Measurements from ENCODE around the gene CMTM7.
"Not testable (repeated sequence)": the region's sequence is repeated elsewhere in the genome, so short reads cannot be mapped to it uniquely, and the experiment has no call there.

Gene CMTM7

DNA sequence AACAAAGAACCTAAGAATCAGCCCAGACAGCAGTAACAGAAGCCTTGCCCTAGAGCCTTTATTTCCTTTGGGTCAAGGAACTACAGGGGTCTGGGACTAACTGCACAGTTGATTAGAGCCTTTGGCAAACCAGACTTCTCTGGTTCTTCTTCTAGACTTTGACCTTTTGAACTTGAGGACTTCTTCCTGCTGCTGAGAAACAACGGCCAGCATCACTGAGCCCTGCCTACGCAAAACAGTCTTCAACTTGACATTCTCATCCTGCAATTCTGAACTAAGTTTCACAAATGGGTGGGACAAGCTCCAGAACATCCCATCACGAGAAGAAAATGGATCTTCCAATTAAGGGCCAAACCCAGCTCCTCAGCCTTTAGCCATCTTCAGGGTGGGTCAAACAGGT is 79.6 kb downstream of the CMTM7 start:
- no peak overlapping the region for H3K4me3 ChIP-seq (ENCODE audit: low read length)
- DNase-seq (ENCODE audit: low read depth), result no peak
- TF ChIP-seq, protein P1, sequence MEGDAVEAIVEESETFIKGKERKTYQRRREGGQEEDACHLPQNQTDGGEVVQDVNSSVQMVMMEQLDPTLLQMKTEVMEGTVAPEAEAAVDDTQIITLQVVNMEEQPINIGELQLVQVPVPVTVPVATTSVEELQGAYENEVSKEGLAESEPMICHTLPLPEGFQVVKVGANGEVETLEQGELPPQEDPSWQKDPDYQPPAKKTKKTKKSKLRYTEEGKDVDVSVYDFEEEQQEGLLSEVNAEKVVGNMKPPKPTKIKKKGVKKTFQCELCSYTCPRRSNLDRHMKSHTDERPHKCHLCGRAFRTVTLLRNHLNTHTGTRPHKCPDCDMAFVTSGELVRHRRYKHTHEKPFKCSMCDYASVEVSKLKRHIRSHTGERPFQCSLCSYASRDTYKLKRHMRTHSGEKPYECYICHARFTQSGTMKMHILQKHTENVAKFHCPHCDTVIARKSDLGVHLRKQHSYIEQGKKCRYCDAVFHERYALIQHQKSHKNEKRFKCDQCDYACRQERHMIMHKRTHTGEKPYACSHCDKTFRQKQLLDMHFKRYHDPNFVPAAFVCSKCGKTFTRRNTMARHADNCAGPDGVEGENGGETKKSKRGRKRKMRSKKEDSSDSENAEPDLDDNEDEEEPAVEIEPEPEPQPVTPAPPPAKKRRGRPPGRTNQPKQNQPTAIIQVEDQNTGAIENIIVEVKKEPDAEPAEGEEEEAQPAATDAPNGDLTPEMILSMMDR (IDR thresholded peaks at IDR 0.05; ENCODE audit: insufficient read depth, low read depth, low read length, missing control alignments), result no peak

DNA sequence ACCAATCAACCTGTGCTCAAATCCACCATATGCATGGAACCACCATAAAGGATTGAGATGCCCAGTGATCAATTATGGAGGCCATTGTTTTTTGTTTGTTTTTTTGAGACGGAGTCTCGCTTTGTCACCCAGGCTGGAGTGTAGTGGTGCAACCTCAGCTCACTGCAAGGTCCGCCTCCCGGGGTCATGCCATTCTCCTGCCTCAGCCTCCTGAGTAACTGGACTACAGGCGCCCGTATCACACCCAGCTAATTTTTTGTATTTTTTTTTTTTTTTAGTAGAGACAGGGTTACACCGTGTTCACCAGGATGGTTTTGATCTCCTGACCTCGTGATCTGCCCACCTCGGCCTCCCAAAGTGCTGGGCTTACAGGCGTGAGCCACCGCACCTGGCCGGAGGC is 80.5 kb downstream of the CMTM7 start:
- H3K4me3 ChIP-seq (ENCODE audit: low read length); DNase-seq (ENCODE audit: low read depth): not testable (repeated sequence)

- TF ChIP-seq, protein P1 (IDR thresholded peaks at IDR 0.05; ENCODE audit: insufficient read depth, low read depth, low read length, missing control alignments), result no peak
- no peak for DNase-seq (ENCODE audit: low read depth)
- no peak overlapping the region for H3K4me3 ChIP-seq (ENCODE audit: low read length)
These were observed 82.5 kb downstream of the CMTM7 start for GRCh38 chr3:32474201-32474600.

GRCh38 chr3:32480604-32481003 is 89.0 kb downstream of the CMTM7 start:
- no peak overlapping the region for H3K4me3 ChIP-seq (ENCODE audit: low read length)
- TF ChIP-seq, protein P1 (IDR thresholded peaks at IDR 0.05; ENCODE audit: insufficient read depth, low read depth, low read length, missing control alignments), result no peak
- no peak for DNase-seq (ENCODE audit: low read depth)

GRCh38 chr3:32481791-32482631 is 90.4 kb downstream of the CMTM7 start:
- no peak for DNase-seq (ENCODE audit: low read depth)
- H3K4me3 ChIP-seq (ENCODE audit: low read length), result no peak overlapping the region
- TF ChIP-seq, protein P1 (IDR thresholded peaks at IDR 0.05; ENCODE audit: insufficient read depth, low read depth, low read length, missing control alignments), result no peak

GRCh38 chr3:32482693-32483092 is 91.0 kb downstream of the CMTM7 start:
- DNase-seq (ENCODE audit: low read depth), result no peak
- TF ChIP-seq, protein P1 (IDR thresholded peaks at IDR 0.05; ENCODE audit: insufficient read depth, low read depth, low read length, missing control alignments), result no peak
- H3K4me3 ChIP-seq (ENCODE audit: low read length), result no peak overlapping the region

DNA sequence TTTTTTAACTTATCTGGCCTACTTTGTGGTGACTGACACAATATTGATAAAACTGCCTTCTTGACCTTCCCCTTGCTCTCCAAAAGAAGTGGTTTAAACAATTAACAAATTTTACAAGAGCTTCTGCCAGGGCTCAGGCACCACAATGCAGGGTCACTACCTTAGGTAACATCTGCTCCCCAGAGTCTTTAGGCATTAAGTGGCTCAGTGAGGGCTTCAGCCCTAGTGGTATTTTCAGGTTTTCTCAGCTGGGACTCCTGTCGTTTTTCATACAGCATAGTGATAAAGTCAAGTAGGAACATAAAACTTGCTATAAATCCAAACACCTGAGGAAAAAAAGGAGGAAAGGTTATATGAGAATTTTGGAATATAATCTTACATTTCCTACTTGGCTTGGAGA is 92.1 kb downstream of the CMTM7 start:
- DNase-seq (ENCODE audit: low read depth), result no peak
- TF ChIP-seq, protein P1 (IDR thresholded peaks at IDR 0.05; ENCODE audit: insufficient read depth, low read depth, low read length, missing control alignments), result no peak
- no peak overlapping the region for H3K4me3 ChIP-seq (ENCODE audit: low read length)
